ENCODE results near the gene KLHL12.
"Not testable (repeated sequence)": the region's sequence is repeated elsewhere in the genome, so short reads cannot be mapped to it uniquely, and the experiment has no call there.

The KLHL12 gene

DNA sequence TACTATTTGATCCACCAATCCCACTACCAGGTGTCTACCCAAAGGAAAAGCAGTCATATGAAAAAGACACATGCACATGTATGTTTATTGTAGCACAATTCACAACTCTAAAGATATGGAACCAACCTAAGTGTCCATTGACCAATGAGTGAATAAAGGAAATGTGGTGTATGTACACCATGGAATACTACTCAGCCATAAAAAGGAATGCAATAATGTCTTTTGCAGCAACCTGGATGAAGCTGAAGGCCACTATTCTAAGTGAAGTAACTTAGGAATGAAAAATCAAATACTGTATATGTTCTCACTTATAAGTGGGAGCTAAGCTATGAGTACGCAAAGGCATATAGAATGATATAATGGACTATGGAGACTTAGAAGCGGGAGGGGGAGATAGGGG is 18.4 kb upstream of the KLHL12 start:
- DNase-seq, result no peak

DNA sequence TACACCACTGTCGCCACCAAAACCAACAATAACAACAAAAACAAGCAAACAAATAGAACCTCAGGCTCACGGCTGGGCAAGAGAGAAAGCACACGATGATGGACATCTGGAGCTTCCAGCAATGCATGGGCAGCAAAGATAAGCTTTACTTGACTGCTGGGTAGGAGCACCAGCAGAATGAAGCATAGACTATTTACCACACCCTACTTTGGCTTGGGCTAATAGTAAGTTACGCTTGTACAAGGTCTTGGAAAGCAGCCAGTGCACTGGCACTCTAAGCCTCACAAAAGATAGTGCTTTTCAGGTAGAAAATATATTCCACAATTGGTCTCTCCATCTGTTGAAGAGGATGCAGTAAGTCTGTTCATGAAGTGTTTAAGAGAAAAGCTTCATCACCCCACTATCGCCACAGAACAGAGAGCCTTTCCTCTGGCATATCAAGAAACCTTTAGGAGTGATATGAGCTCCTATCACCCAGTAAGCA is 17.4 kb upstream of the KLHL12 start:
- no peak for DNase-seq

DNA sequence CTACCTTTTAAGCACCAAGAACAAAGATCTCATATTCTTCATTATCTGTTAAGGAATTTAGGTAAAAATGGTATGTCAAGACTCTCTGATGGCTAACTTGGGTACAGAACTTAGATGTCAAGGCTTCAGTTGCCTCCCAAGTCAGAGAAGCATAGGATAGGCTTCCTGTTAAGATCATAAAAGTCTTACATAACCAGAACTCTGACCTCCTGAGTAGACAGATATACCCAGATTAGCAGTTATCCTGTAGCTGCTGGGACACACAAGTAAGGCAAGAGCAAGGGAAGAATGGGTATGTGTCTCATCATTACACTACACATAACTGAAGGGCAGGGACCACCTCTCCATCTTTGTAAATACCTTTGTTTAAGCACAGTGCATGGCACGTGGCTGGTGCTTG is 15.4 kb upstream of the KLHL12 start:
- DNase-seq, result no peak

DNA sequence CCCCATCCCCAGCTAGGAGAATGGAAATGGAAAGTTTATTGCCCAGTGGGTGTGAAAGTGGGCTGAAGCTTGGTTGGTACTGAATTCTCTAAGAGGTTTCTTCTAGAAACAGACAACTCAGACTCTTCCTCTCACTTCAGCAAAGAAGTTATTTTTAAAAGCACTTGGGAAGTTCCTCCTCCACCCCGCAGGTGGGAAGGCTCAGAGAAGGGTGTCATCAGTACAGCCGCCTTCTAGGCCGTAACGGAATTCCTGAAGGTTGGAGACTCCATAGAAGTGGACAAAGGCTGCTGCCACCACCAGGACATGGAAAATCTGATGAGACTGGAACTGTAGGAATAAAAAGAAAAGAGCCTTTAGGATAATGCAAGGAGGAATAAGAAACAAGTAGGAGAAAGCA is 14.3 kb upstream of the KLHL12 start:
- no peak for DNase-seq

DNA sequence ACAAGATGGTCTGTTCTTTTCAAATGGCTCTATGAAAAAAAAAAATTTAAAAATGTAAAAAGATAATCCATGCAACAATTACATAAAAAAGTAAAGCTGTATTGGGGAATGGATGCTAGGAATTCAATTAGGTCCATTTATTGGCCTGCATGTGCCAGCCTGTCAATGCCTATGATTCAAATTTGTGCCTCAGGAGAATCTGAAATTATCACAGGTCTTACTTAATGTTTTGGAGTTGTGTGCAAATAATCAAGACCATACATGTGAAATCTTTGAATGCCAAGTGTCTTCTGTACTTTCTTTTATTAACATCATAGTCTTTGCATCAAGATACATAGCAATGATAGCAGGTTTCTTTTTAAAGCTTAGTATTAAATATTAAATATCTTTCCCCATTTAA is 13.5 kb upstream of the KLHL12 start:
- DNase-seq, result no peak

DNA sequence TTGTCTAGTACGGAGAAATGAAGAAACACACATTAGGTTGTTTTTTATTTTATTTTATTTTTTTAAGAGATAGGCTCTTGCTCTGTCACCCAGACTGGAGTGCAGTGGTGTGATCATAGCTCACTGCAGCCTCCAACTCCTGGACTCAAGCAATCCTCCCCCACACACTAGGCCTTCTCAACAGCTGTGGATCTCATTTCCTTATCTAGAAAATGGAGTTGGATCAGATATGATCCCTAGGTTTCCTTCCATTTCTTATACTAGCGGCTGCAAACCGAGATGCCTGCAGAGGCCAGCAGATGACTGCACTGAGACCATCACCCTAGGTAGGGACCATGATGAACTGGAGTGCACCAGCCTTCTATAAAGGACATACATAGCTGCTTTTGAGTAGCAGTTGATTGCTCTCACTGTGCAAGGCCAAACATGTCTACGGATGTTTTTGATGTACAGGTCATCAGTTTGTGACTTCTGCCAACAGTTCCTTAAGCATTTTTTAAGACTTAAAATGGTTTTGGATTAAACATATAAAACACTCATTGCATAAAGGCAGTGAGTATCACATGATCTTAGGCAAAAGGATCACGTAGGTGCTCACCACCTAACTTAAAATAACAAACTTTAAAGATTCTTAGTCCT is 11.4 kb upstream of the KLHL12 start:
- no peak for DNase-seq

DNA sequence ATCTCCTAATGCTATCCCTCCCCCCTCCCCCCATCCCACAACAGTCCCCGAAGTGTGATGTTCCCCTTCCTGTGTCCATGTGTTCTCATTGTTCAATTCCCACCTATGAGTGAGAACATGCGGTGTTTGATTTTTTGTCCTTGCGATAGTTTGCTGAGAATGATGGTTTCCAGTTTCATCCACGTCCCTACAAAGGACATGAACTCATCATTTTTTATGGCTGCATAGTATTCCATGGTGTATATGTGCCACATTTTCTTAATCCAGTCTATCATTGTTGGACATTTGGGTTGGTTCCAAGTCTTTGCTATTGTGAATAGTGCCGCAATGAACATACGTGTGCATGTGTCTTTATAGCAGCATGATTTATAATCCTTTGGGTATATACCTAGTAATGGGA is 9.4 kb upstream of the KLHL12 start:
- DNase-seq, result not testable (repeated sequence)

DNA sequence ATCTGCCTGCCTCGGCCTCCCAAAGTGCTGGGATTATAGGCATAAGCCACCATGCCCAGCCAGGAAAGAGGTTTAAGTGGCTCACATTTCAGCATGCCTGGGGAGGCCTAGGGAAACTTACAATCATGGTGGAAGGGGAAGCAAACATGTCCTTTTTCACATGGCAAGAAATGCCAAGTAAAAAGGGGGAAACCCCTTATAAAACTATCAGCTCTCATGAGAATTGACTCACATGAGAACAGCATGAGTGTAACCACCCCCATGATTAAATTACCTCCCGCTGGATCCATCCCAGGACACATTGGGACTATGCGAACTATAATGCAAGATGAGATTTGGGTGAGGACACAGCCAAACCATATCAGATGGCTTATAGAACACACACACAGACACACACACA is 8.8 kb upstream of the KLHL12 start:
- no peak for DNase-seq

DNA sequence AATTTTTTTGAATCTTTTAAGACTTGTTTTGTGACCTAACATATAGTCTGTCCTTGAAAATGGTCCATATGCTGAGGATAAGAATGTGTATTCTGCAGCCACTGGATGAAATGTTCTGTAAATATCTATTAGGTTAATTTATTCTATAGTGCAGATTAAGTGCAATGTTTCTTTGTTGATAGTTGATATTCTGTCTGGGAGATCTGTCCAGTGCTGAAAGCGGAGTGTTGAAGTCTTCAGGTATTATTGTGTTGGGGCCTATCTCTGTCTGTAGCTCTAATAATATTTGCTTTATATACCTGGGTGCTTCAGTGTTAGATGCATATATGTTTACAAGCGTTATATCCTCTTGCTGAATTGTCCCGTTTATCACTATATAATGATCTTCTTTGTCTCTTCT is 7.7 kb upstream of the KLHL12 start:
- DNase-seq, result no peak

DNA sequence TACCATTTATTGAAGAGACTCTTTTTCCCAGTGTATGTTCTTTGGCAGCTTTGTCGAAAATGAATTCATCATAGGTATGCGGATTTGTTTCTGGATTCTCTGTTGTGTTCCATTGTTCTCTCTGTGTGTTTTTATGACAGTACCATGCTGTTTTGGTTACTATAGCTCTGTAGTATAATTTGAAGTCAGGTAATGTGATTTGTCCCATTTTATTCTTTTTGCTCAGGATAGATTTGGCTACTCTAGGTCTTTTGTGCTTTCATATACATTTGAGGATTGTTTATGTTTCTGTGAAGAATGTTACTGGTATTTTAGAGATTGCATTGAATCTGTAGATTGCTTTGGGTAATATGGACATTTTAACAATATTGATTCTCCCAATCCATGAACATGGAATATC is 5.4 kb upstream of the KLHL12 start:
- DNase-seq, result no peak

DNA sequence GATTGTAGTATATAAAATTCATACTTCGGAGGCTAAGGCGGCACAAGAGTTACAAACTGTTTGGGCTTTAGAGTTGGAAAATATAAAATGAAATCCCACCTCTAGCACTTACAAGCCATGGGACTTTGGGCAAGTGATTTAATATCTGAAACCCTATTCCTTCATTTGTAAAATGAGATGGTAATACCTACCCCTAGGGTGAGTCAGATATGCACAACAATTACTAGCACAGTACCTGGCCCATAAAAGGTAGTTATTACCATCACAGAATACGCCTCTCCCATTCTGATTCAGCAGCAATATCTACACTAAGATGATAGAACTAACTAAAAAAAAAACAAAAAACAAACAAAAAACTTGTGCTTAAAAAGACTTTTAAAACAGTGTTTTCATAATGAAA is 3.5 kb downstream of the KLHL12 start:
- no peak for DNase-seq

DNA sequence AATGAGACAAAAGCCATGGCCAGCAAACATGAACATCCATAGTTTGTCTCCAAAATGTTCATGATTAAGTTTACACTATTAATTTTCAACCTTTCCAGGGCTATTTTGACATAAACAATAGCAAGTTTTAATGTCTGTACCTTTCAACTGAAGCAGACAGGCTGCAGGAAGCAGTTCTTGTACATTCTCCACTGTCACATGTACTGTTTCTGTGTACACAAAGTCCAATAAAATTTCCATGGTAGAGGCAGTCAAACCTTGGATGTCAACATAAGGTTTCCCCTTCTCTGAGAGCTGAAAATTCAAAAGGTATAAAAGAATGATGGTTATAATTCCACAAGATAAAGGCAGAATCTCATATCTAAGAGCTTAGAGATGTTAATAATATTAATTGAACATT is 7.4 kb downstream of the KLHL12 start:
- DNase-seq, result no peak

DNA sequence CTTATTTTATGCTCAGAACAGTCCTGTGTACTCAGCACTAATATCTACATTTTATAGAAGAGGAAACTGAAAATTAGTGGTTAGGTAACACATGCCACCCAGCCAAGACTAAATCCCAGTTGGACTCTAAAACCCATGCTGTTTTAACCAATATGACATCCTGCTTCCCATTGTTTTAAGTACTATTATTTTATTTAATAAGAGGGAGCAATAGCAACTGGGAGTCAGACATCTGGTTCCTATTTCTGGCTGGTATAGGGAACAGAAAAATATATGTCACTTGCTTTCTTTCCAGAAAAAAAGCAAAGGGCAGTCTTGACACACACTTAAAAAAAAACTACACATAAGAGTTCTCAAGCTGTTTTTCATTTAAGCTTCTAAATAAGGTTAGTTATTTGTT is 11.9 kb downstream of the KLHL12 start:
- DNase-seq, result no peak

DNA sequence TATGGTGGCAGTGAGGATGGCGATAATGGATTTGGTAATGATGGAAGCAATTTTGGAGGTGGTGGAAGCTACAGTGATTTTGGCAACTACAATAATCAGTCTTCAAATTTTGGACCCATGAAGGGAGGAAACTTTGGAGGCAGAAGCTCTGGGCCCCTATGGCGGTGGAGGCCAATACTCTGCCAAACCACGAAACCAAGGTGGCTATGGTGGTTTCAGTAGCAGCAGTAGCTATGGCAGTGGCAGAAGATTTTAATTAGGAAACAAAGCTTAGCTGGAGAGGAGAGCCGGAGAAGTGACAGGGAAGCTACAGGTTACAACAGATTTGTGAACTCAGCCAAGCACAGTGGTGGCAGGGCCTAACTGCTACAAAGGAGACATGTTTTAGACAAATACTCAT is 14.6 kb downstream of the KLHL12 start:
- DNase-seq, result not testable (repeated sequence)

DNA sequence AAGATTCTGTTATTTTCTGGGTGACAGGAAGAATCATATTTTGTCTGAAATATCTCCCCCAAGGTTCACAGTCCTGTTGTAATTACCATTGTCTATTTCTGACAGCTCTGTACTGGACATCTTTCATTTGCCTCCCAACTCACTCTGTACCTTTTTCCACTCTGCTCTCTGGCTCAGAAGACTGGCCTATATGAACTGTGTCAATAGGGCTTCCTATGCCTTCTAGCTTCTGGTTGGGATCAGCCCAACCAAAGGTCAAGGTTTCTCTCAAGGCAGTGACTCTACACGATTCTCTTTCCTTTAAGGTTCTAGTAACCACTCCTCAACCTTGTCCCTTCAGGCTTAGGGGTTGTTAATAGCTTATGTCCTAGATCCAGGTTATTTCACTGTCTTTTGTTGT is 17.5 kb downstream of the KLHL12 start:
- no peak for DNase-seq

DNA sequence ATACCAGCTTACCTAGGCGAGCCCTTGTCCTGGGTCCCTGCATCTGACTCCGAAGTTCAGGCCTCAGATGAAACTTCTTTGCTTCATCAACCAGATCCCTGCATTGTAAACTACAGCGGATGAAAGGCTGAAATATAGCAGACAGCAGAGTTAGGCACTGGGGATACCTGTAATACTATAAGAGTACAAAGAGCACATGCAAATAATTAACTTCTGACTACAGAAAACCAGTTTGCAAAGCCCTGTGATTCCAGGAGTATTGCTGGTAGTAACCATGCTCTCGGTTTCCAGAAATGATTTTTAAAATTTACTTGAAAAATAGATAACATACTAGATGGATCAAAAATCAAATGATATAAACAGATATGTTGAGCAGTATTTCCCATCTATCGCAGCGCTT is 18.0 kb downstream of the KLHL12 start:
- no peak for DNase-seq

DNA sequence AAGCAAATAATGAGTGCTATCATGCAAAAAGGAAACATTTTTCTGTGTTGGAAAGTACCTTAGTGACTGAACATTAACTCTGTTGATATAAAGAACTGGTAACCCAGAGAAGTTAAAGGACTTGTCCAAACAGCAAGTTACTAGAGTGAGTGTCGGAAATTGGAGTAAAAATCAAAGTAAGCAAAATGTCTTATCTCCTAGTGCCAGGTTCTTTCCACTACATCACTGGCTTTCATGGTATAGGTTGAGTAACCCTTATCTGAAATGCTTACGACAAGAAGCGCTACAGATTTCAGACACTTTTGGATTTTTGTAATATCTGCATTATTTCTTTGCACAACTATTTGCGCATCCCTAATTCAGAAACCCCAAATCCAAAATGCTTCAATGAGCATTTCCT is 21.7 kb downstream of the KLHL12 start:
- no peak for DNase-seq

DNA sequence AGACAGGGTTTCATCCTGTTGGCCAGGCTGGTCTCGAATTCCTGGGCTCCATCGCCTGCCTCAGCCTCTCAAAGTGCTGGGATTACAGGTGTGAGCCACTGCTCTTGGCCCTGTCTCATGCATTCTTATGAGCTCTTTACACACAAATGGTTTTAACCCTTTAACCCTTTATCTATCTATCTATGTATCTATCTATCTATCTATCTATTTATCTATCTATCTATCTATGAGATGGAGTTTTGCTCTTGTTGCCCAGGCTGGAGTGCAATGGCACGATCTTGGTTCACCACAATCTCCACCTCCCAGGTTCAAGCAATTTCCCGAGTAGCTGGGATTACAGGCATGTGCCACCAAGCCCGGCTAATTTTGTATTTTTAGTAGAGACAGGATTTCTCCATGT is 23.2 kb downstream of the KLHL12 start:
- DNase-seq, result not testable (repeated sequence)

DNA sequence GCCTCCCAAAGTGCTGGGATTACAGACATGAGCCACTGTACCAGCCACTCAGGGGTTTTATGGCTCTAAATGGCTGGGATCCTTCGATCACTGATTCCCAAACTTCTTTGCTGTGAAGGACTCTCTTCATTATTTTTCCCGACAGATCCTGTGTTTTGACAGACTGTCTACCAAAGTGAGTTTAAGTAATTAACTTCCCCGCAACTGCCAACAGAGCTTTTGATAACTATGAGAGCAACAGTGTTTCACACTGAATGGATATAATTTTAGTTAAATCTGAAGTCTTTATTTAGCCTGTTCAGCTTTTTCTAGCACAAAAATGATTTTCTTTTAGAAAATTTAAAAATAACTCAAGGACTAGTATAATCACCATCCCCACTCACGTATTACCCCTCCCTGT is 25.5 kb downstream of the KLHL12 start:
- DNase-seq, result no peak

DNA sequence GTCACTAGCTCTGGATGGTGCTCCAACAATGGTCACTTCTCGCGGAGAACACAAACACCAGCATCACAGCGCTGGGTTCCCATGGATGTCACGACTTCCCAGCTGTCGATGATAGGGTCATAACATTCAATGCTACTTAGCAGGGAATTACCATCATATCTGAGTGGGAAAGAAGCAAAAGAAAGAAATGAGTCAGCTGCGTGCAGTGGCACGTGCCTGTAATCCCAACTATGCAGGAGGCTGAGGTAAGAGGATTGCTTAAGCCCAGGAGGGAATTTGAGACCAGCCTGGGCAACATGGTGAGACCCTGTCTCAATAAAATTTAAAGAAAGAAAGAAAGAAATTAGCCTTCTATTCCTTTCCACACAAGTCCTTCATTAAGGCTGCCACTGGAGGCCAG is 34.5 kb downstream of the KLHL12 start:
- DNase-seq, result no peak

DNA sequence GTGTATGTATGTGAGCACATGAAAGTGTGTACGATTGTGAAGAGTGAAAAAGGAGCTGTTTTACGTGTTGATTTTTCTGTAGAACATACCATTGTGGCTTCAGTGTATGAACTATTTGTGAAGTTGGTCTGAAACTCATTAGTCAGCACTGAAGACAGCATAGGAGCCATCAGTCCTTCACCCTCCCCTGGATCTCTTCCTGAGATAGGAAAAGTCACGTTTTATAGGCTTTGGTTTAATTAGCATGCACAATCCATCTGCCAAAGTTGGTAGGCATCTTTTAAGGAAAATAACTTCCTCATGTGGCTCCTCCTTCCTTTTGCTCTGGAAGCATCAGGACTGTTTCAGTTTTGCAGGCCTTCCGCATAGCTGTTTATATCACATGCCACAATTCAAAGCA is 36.6 kb downstream of the KLHL12 start:
- DNase-seq, result no peak

DNA sequence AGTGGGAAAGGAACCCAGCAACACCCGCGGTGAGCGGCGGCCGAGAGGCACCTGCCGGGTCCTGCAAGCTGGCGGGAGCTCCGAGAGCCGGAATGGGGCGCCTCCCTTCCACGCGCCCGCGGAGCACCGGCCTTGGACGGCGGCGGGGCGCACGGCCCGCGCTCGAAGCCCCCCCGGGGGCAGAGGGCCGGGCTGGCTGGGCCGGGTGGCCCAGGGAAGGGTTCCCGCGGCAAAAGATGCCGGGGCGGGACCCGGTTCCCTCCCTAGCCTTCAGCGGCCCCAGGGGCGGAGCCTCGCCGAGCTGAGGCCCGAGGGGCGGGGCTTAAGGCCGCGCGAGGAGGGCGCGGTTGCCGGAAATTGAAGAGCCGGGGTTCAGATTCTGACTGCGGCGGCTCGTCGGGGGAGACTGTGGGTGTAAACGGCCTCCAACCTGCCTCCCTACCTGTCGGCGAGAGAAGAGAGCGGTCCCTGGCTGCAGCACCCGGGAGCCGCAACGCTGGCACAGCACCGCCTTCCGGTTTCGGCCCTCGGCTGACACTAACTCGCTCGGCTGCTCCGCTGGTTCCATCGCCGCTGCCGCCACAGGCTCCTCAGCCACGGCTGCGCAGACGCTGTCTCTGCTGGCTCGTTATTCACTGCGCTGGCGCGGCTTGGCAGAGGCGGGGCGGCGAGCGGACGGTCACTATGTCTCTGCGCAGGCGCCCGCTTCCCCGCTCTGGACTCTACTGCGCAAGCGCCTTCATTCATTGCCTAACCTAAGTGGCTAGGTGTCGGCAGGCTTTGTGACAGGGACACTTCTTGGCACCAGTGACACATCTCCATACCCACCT is 38.3 kb downstream of the KLHL12 start, which contains the start of gene RABIF:
Gene RABIF (minus strand): TSS at position 619 of the 830 bp plus-strand sequence. CDS start 51 bp downstream, at position 568.
- DNase-seq, result peak; percentile 99 to 100

DNA sequence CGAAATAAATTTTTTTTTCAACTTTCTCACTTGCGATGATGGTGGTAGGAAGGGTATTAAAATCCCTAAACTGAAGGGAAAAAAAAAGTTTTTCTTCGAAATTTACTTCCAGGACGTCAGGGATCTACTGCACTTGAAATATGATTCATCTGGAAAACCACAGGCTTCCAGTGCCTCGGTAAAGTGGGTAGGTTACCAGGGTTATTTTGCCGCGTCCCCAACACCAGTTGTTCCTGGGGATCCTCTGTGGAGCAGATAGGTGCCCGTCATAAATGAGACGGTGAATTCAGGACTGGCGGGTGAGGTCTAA is 38.9 kb downstream of the KLHL12 start:
- DNase-seq, result peak in 1 of 2 experiments; percentile 75

DNA sequence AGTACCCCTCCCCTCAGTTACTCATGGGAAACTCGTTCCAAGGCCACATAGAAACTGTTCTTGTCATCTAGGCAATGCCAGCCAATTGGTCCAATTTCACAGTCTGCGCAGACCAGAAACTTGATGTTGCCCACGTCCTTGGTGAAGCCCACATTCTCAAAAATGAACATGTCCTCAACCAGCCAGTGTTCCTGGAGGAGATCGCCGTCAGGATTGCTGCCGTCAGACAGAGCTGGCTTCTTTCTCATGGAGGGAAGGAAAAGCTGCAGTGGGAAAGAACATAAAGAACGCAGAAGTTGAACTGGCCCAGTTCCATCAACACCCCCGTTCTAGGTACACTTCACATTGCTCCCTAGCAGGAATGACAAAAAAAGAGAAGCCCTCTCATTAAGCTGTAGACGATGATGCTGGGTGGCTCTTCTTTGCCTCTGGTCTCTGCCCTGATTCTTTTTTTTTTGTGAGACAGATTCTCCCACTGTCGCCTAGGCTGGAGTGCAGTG is 46.0 kb downstream of the KLHL12 start:
- DNase-seq, result no peak

DNA sequence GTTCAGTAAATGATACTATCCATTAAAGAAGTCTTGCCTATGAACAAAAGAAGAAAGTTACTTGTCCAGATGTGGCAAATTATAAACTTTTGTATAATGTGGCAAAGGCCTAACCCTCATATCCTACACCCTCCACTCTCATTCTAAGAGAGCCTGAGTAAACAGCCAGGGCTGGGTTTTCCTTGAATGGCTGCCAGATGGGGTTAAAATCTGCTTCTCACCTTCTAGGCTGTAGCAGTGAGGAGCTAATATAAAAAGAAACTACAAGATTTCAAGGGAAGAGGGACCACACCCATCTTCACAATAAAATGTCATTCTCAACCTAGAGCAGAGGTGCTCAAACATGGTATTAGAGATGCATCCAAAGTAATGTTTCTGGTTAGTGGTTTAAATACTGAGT is 47.0 kb downstream of the KLHL12 start:
- DNase-seq, result no peak
